Esophagus (tissue), 2 donors: ENCODE results near the gene RNF213. TPM values are rescaled to one million over a fixed set of nuclear protein-coding genes. Genes with fewer than 3 reads are reported as not detected.

Source experiments
- H3K27ac ChIP-seq, 2 donors: one replicate each; pipeline ENCODE4 v1.5.1; 2013; ENCODE audit warnings: low read depth in 2 of 2, mild to moderate bottlenecking in 2 of 2, inconsistent platforms in 1 of 2, low read length in 1 of 2, moderate library complexity in 1 of 2
- H3K27me3 ChIP-seq, 2 donors: one replicate each; pipeline ENCODE4 v1.6.1; 2013; ENCODE audit warnings: low read length in 2 of 2, control low read depth in 1 of 2, mild to moderate bottlenecking in 1 of 2; ENCODE audit not compliant: insufficient read depth in 2 of 2, control insufficient read depth in 1 of 2
- H3K36me3 ChIP-seq, 2 donors: one replicate each; pipeline ENCODE4 v1.6.1; 2013; ENCODE audit warnings: low read length in 1 of 2; ENCODE audit not compliant: control insufficient read depth in 2 of 2, insufficient read depth in 2 of 2
- H3K4me1 ChIP-seq, 2 donors: one replicate each; pipeline ENCODE4 v1.6.1; 2013; ENCODE audit warnings: low read length in 1 of 2; ENCODE audit not compliant: control insufficient read depth in 2 of 2, insufficient read depth in 2 of 2
- H3K4me3 ChIP-seq, 2 donors: one replicate each; pipeline ENCODE4 v1.5.1; 2013; ENCODE audit warnings: low read length in 2 of 2, mild to moderate bottlenecking in 2 of 2, low read depth in 1 of 2, moderate library complexity in 1 of 2
- H3K9me3 ChIP-seq, 2 donors: one replicate each; pipeline ENCODE4 v1.6.1; 2013; ENCODE audit warnings: mild to moderate bottlenecking in 2 of 2, low read depth in 1 of 2, low read length in 1 of 2, moderate library complexity in 1 of 2; ENCODE audit not compliant: control insufficient read depth in 2 of 2, insufficient read depth in 1 of 2
- WGBS, 2 donors: extraction: QIAGEN DNeasy Blood & Tissue Kit; methylation state at CpG; one replicate each; pipeline ENCODE4 v1.1.7; 2013; 5-methylcytosine and 5-hydroxymethylcytosine counted together
- polyA plus RNA-seq, 2 donors: library from polyadenylated mRNA; stranded (reverse); fragments of 200-250 nt; gene quantifications; one replicate each; pipeline ENCODE4 v1.2.3, GENCODE V29; 2013
- donor health status: healthy with polysubstance abuse.
- donor health status: Bipolar disorder and iron deficiency.

Gene RNF213
- polyA plus RNA-seq, 2 donors, result 17.9 to 54.7 TPM

DNA sequence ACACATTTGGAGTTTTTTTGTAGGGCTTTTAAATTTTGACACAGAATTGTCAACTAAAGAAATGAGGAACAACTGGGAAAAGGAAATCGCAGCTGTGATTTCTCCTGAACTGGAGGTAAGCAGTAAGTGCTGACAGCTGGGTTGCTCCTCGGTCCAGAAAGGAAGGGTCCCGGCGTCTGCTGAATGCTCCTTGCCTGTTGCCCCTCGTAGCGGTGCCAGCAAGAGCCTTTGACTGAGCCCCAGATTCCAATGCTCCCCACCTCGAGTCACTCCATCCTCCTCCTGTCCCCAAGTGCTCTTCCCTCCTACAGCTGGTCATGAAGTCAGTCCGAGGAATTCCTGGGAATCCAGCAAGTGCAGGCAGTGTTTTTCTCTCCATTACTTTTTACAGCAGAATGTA, 122.3 kb downstream of the RNF213 start:
- no peak overlapping the region for H3K27ac ChIP-seq
- H3K4me3 ChIP-seq, result no peak overlapping the region
- no peaks in the 10 kb centered on the region for H3K9me3 ChIP-seq
- H3K4me1 ChIP-seq, result no peaks in the 10 kb centered on the region
- H3K27me3 ChIP-seq, result no peaks in the 10 kb centered on the region
- 89 to 91% methylated on average over 8 of the region's 8 CpGs for WGBS, 2 donors
- H3K36me3 ChIP-seq, result peaks cover 28 to 71% of the 10 kb centered on the region in 2 donors

DNA sequence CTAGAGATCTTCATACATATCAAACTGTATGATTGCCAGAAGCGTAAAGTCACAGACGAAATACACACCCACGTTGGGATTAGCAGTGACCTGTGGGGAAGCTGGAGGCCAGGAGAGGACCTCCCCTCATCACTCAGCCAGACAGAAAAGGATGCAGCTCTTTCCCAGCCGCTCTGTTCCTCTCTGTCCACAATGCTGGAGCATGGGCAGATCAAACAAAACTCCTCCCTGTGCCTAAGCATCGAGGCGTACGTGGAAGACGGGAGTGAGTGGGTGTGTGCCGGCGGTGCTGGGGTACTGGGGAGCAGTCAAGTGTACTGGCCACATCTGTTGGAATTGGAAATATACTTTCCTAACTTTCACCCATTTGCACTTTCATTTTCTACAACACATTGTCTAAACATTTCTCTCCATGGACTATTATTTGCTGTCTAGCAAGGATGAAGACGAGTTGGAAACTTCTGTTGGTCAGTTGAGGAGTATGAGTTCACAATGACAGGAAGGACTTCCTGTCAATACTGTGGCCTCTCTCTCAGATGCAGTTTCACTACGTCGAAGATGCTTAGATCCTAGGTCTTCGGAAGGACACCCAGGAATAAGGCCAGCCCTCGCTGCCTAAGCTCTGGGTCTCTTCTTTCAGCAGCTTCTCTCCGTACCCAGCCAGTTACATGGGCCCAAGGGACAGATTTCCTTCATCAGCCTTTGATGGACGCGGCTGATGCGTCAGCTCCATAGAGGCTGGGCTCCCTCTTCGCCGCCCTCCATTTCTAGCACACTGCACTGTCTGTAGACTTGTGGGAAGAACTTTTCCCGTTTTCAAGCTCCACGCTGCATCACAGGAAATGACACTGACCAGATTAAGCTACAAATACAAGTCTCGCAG, 123.7 kb downstream of the RNF213 start:
- H3K27me3 ChIP-seq, result no peaks in the 10 kb centered on the region
- H3K36me3 ChIP-seq, result peaks cover 37 to 80% of the 10 kb centered on the region in 2 donors
- no peak overlapping the region for H3K4me3 ChIP-seq
- no peak overlapping the region for H3K27ac ChIP-seq
- 79 to 81% methylated on average over 24 of the region's 24 CpGs for WGBS, 2 donors
- no peaks in the 10 kb centered on the region for H3K9me3 ChIP-seq
- H3K4me1 ChIP-seq, result no peaks in the 10 kb centered on the region

DNA sequence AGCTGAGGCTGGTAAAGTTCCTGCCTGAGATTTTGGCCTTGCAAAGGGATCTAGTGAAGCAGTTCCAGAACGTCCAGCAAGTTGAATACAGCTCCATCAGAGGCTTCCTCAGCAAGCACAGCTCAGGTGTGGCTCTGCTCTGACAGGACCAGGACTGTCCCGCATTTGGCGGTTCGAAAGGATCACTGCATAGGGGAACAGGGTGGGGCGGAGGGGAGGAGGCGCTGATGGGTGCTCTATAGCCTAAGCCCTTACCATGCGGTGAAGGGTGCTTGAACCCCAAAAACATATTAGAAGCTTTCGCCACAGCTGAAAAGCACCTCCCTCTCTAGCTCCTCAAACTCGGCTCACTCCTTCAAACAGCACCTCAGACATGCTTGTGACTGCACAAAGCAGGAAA, 124.4 kb downstream of the RNF213 start:
- peaks cover 42 to 81% of the 10 kb centered on the region in 2 donors for H3K36me3 ChIP-seq

DNA sequence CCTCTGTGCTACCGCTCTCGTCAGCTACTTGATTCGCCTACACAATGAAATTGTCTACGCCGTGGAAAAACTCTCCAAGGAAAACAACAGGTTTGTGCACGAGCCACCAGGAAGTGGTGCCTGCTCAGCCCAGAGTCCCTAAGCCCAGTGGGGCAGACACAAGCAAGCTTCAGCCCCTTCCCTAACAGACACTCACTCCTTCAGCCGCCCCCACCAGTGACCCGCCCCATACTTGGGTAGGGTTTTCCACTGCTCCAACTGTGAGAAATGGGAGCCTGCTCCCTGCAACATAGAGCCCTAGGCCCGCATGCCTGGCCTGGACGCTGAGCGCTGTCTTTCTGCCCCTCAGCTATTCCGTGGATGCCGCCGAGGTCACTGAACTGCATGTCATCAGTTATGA, 125.7 kb downstream of the RNF213 start:
- H3K36me3 ChIP-seq, result peaks cover 34 to 71% of the 10 kb centered on the region in 2 donors
- WGBS, 2 donors, result 93 to 94% methylated on average over 14 of the region's 14 CpGs
- no peak overlapping the region for H3K4me3 ChIP-seq
- H3K27ac ChIP-seq, result no peak overlapping the region
- H3K27me3 ChIP-seq, result no peaks in the 10 kb centered on the region
- H3K9me3 ChIP-seq, result no peaks in the 10 kb centered on the region
- no peaks in the 10 kb centered on the region for H3K4me1 ChIP-seq

More for the DNA sequence above, 124.4 kb downstream of the RNF213 start:
- Histone ChIP-seq H3K27ac (no peak overlapping the region), H3K27me3 (no peaks in the 10 kb centered on the region), H3K4me3 (no peak overlapping the region), H3K9me3 (no peaks in the 10 kb centered on the region), H3K4me1 (no peaks in the 10 kb centered on the region)
- WGBS, 2 donors, result 91 to 92% methylated on average over 9 of the region's 9 CpGs

DNA sequence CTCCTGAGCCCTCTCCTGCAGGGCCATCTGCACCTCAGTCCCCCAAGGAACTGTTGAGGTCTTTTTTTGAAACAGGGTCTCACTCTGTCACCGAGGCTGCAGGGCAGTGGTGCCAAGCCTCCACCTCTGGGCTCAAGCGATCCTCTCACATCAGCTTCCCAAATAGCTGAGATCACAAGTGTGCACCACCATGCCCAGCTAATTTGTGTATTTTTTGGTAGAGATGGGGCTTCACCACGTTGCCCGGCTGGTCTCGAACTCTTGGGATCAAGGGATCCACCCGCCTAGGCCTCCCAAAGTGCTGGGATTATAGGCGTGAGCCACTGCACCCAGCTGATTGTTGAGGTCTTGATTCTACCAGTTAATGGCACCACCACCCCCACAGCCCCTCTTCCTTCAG, 126.4 kb downstream of the RNF213 start:
- Histone ChIP-seq H3K9me3 (no peaks in the 10 kb centered on the region), H3K4me1 (no peaks in the 10 kb centered on the region), H3K4me3 (no peak overlapping the region), H3K27me3 (no peaks in the 10 kb centered on the region), H3K27ac (no peak overlapping the region), H3K36me3 (peaks cover 29 to 66% of the 10 kb centered on the region in 2 donors)
- 91 to 97% methylated on average over 7 of the region's 7 CpGs for WGBS, 2 donors

DNA sequence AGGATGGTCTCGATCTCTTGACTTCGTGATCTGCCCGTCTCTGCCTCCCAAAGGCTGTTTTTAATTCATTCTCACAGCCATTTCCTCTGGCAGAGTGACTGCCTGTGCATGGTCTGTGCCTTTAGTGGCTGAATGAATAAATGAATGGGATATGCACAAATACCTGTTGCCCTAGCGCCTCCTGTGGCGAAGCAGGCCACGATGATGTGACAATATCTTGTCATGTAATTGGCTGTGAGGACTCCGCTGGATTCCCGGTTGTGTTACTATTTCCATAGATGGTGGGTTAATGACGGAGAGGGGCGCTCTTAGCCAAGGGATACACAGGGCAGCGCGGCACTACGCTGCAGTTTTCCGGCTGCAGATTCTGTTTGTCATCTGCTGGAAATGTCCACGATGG, 127.5 kb downstream of the RNF213 start:
- H3K9me3 ChIP-seq, result no peaks in the 10 kb centered on the region
- H3K4me1 ChIP-seq, result no peaks in the 10 kb centered on the region
- H3K27ac ChIP-seq, result no peak overlapping the region
- H3K4me3 ChIP-seq, result no peak overlapping the region
- WGBS, 2 donors, result 94% methylated on average over 15 of the region's 15 CpGs
- H3K27me3 ChIP-seq, result no peaks in the 10 kb centered on the region
- H3K36me3 ChIP-seq, result peaks cover 29 to 63% of the 10 kb centered on the region in 2 donors

DNA sequence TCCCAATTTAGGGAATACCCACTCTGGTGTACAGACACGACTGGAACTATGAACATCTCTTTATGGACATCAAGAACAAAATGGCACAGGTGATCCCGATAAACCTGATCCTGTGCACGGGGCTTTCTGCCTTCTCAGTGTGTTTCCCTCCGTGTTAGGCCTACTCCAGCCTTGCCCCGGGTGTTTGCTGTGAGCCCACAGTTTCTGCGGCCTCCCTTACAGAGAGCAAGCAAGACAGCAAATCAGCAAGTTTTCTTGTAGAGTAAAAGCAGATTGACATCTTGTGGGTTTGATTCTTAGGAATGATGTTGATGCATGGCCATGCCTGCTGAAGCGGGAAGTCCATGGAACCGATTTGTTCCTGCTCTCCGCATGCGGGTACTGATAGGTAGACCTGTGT, 127.9 kb downstream of the RNF213 start:
- no peaks in the 10 kb centered on the region for H3K4me1 ChIP-seq
- WGBS, 2 donors, result 95 to 96% methylated on average over 10 of the region's 10 CpGs
- no peaks in the 10 kb centered on the region for H3K9me3 ChIP-seq
- no peak overlapping the region for H3K27ac ChIP-seq
- no peak overlapping the region for H3K4me3 ChIP-seq
- H3K27me3 ChIP-seq, result no peaks in the 10 kb centered on the region
- H3K36me3 ChIP-seq, result peaks cover 26 to 66% of the 10 kb centered on the region in 2 donors

DNA sequence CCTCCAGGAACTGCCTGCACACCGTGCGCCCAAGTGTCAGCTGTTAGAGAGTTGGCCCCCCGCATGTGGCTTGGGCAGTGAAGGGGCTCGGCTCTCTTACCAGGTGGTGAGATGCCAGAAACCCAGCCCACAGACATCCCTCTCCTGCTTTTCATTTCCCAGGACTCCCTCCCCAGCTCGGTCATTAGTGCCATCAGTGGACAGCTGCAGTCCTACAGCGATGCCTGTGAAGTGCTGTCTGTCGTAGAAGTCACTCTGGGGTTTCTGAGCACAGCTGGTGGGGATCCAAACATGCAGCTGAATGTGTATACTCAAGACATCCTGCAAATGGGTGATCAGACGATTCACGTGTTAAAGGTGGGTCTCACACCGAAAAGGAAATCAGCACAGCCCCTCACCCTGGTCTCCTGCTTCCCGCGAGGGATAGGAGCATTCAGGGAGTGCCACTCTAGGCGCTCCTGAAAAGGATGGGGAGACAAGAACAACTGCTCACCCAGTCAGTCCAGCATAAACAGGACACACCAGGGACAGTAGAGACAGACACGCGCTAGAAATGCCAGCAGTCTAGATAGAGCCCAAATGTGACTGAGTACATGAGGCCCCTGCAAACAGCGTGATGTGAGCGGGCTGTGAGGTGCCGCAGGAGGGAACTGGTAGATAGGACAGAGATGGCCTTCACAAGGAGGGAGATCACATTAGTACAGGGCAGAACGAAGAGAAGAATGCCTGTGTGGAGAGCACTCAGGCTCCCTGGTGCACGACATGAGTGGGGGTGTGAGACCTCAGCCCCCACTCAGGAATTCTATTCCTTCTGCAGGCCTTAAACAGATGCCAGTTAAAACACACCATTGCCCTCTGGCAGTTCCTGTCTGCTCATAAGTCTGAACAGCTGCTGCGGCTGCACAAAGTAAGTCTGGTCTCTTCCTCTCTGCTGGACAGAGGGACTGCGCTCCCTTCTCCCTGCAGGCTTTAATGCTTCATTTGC, 128.7 kb downstream of the RNF213 start:
- Histone ChIP-seq H3K27me3 (no peaks in the 10 kb centered on the region), H3K36me3 (peaks cover 24 to 64% of the 10 kb centered on the region in 2 donors), H3K4me1 (no peaks in the 10 kb centered on the region), H3K27ac (no peak overlapping the region), H3K9me3 (no peaks in the 10 kb centered on the region), H3K4me3 (no peak overlapping the region)
- WGBS, 2 donors, result 86 to 89% methylated on average over 22 of the region's 22 CpGs

DNA sequence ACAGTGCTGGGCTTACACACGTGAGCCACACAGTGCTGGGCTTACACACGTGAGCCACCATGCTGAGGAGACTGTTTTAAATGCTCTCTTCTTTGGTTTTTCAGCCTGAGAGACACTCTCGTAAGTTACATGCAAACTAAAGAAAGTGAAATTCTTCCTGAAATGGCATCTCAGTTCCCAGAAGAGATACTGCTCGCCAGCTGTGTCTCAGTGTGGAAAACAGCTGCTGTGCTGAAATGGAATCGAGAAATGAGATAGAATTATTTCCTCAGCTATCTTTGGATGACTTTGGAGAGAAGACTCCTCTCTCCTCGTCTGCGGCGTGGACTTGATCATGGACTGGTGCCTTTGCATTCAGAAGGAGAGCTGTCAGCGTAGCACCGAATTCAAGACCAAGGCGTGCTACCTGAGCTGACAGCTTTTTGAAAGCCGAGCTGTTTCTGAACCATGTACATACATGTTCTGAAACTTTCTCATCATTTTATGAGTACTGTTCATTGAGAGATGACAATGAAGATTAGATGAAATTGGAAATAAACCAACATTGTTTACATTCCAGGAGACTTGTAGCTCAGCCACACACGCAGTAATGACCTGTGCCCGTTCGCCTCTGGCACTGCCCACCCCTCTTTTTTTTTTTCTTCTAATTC, 132.7 kb downstream of the RNF213 start:
- WGBS, 2 donors, result 77 to 83% methylated on average over 15 of the region's 15 CpGs
- Histone ChIP-seq H3K4me3 (no peak overlapping the region), H3K27me3 (no peaks in the 10 kb centered on the region), H3K36me3 (peaks cover 19 to 32% of the 10 kb centered on the region in 2 donors), H3K9me3 (no peaks in the 10 kb centered on the region), H3K4me1 (no peaks in the 10 kb centered on the region), H3K27ac (no peak overlapping the region)
